ENCODE measurements around the gene CD164L2. TPM values are rescaled to one million over a fixed set of nuclear protein-coding genes. Genes with fewer than 3 reads are reported as not detected.
A peak's percentile ranks its signal among the peaks of the same experiment; 100 is the strongest.

Gene CD164L2
- total RNA-seq, 4 donors from 2014 or later: not detected

DNA sequence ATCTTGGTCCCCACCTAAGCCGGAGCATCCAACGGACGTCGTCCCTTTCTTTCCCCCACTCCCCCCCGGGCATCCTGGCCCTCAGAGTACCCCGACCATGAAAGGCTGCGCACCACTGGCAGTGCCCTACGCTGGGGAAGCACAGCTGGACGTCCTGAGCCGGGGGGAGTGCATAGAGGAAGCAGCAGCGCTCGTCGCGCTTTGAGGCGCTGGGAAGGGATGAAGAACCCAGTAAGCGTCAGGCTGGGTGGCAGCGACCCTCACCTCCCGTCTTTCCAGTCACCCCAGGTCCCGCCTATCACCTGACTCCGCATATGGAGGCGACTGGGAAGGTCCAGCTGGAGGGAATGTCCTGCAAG, 22.1 kb downstream of the CD164L2 start:
- Histone ChIP-seq H3K27me3 (no peaks in the 10 kb centered on the region), H3K4me1 (peaks cover 10% of the 10 kb centered on the region in 2 donors), H3K4me3 (no peak overlapping the region), H3K27ac (no peak overlapping the region), H3K36me3 (peaks cover 0 to 45% of the 10 kb centered on the region in 2 donors), H3K9me3 (no peaks in the 10 kb centered on the region)
- DNase-seq: no peak
- intact Hi-C loops (cut with DNase I; ENCODE audit: low total_unique reads) (no loop called here), in situ Hi-C loops (cut with MboI; ENCODE audit: low sequenced_read_pairs in 4 of 4) (no loop called here)
- ATAC-seq: no peak
- TF ChIP-seq, protein P1, sequence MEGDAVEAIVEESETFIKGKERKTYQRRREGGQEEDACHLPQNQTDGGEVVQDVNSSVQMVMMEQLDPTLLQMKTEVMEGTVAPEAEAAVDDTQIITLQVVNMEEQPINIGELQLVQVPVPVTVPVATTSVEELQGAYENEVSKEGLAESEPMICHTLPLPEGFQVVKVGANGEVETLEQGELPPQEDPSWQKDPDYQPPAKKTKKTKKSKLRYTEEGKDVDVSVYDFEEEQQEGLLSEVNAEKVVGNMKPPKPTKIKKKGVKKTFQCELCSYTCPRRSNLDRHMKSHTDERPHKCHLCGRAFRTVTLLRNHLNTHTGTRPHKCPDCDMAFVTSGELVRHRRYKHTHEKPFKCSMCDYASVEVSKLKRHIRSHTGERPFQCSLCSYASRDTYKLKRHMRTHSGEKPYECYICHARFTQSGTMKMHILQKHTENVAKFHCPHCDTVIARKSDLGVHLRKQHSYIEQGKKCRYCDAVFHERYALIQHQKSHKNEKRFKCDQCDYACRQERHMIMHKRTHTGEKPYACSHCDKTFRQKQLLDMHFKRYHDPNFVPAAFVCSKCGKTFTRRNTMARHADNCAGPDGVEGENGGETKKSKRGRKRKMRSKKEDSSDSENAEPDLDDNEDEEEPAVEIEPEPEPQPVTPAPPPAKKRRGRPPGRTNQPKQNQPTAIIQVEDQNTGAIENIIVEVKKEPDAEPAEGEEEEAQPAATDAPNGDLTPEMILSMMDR (IDR thresholded peaks at IDR 0.05 in 4 of 5, conservative IDR thresholded peaks at IDR 0.05 in 1 of 5): no peak

- no peaks in the 10 kb centered on the region for H3K9me3 ChIP-seq
- H3K27ac ChIP-seq: no peak overlapping the region
- H3K36me3 ChIP-seq: peaks cover 0 to 52% of the 10 kb centered on the region in 2 donors
- in situ Hi-C loops (cut with MboI; ENCODE audit: low sequenced_read_pairs in 4 of 4): no loop called here
- DNase-seq (no peak), ATAC-seq (no peak)
- TF ChIP-seq, protein P1 (IDR thresholded peaks at IDR 0.05 in 4 of 5, conservative IDR thresholded peaks at IDR 0.05 in 1 of 5): no peak
- TF ChIP-seq POLR2A (IDR thresholded peaks at IDR 0.05): no peak
- intact Hi-C loops (cut with DNase I; ENCODE audit: low total_unique reads): no loop called here
- H3K27me3 ChIP-seq: no peaks in the 10 kb centered on the region
- H3K4me1 ChIP-seq: peaks cover 10% of the 10 kb centered on the region in 2 donors
- H3K4me3 ChIP-seq: peak overlapping the region in 1 of 4 donors; percentile 5
Measured at GRCh38 chr1:27360159-27361043, 22.7 kb downstream of the CD164L2 start.

- in situ Hi-C loops (cut with MboI; ENCODE audit: low sequenced_read_pairs in 4 of 4): loop anchor here in 2 of 4 donors (5.0 kb wide), 1 partner anchor 33 kb away; the partner anchor contains the start of gene GPR3 (in 2 of the 2)
- Histone ChIP-seq H3K4me3 (no peak overlapping the region), H3K9me3 (no peaks in the 10 kb centered on the region), H3K4me1 (peaks cover 5% of the 10 kb centered on the region in 2 donors), H3K27me3 (no peaks in the 10 kb centered on the region), H3K27ac (no peak overlapping the region), H3K36me3 (peaks cover 0 to 58% of the 10 kb centered on the region in 2 donors)
- no peak for DNase-seq
- intact Hi-C loops (cut with DNase I; ENCODE audit: low total_unique reads): no loop called here
- no peak for ATAC-seq
- TF ChIP-seq, protein P1 (IDR thresholded peaks at IDR 0.05 in 4 of 5, conservative IDR thresholded peaks at IDR 0.05 in 1 of 5): no peak
- no peak for TF ChIP-seq POLR2A (IDR thresholded peaks at IDR 0.05)
Measured at GRCh38 chr1:27359822-27360158, 23.3 kb downstream of the CD164L2 start.

DNA sequence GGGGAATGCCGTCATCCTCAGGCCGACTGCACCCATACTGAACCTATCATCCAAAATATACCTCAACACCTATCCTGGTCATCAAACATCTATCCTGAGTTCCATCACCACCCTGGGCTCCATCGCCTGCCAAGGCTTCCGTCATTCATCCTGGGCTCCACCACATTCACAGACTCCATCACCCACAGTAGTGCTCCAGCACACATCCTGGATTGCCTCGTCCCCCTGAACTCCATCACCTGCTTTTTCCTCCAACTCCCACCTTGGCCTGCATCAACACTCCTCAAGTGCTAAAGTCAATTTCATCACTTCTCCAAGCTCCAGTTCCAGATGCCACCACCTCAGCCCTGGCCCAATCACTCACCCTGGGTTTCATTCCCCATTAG, 24.2 kb downstream of the CD164L2 start:
- peaks cover 0 to 60% of the 10 kb centered on the region in 2 donors for H3K36me3 ChIP-seq
- no peaks in the 10 kb centered on the region for H3K4me1 ChIP-seq
- TF ChIP-seq, protein P1 (IDR thresholded peaks at IDR 0.05 in 4 of 5, conservative IDR thresholded peaks at IDR 0.05 in 1 of 5): no peak
- TF ChIP-seq POLR2A (IDR thresholded peaks at IDR 0.05): no peak
- no peak for DNase-seq
- ATAC-seq: no peak
- no peaks in the 10 kb centered on the region for H3K27me3 ChIP-seq
- H3K27ac ChIP-seq: no peak overlapping the region
- intact Hi-C loops (cut with DNase I; ENCODE audit: low total_unique reads) (no loop called here), in situ Hi-C loops (cut with MboI; ENCODE audit: low sequenced_read_pairs in 4 of 4) (loop anchor here in 2 of 4 donors (5.0 kb wide), 1 partner anchor 33 kb away; the partner anchor contains the start of gene GPR3 (in 2 of the 2))
- no peaks in the 10 kb centered on the region for H3K9me3 ChIP-seq
- H3K4me3 ChIP-seq: no peak overlapping the region

All from gastrocnemius medialis (tissue), 4 donors.